ENCODE results near the gene CYTIP. TPM values are rescaled to one million over a fixed set of nuclear protein-coding genes. Genes with fewer than 3 reads are reported as not detected.

Gene CYTIP
- total and polyA plus RNA-seq, 12 donors: 0.73 to 13.7 (median 1.6) TPM

GRCh38 chr2:157395811-157396210, 48.1 kb downstream of the CYTIP start:
- no peaks in the 10 kb centered on the region for H3K27me3 ChIP-seq
- intact Hi-C loops (cut with DNase I): no loop called here
- no peaks in the 10 kb centered on the region for H3K36me3 ChIP-seq
- H3K9me3 ChIP-seq: peaks cover 0 to 12% (median 0%) of the 10 kb centered on the region in 11 donors
- no peak overlapping the region for H3K27ac ChIP-seq
- 70 to 73% methylated on average over 3 of the region's 3 CpGs for WGBS, 2 donors
- no peak for TF ChIP-seq CTCF (IDR thresholded peaks at IDR 0.05)
- ATAC-seq (no peak), DNase-seq (no peak)
- H3K4me1 ChIP-seq: no peaks in the 10 kb centered on the region
- no peak overlapping the region for H3K4me3 ChIP-seq

GRCh38 chr2:157394928-157395327, 49.0 kb downstream of the CYTIP start:
- no peak overlapping the region for H3K27ac ChIP-seq
- H3K9me3 ChIP-seq: peaks cover 0 to 12% (median 0%) of the 10 kb centered on the region in 11 donors
- 61 to 62% methylated on average over 1 of the region's 1 CpG for WGBS, 2 donors
- no peaks in the 10 kb centered on the region for H3K4me1 ChIP-seq
- ATAC-seq (peak in 1 of 8 donors; percentile 53), DNase-seq (no peak)
- no peak for TF ChIP-seq CTCF (IDR thresholded peaks at IDR 0.05)
- H3K36me3 ChIP-seq: no peaks in the 10 kb centered on the region
- intact Hi-C loops (cut with DNase I): no loop called here
- no peak overlapping the region for H3K4me3 ChIP-seq
- no peaks in the 10 kb centered on the region for H3K27me3 ChIP-seq

- Histone ChIP-seq H3K4me3 (no peak overlapping the region), H3K9me3 (peaks cover 0 to 16% (median 0%) of the 10 kb centered on the region in 11 donors), H3K27me3 (no peaks in the 10 kb centered on the region), H3K4me1 (no peaks in the 10 kb centered on the region), H3K27ac (no peak overlapping the region), H3K36me3 (no peaks in the 10 kb centered on the region)
- DNase-seq: no peak
- 71 to 76% methylated on average over 3 of the region's 3 CpGs for WGBS, 2 donors
- intact Hi-C loops (cut with DNase I): no loop called here
- ATAC-seq: no peak
- TF ChIP-seq CTCF (IDR thresholded peaks at IDR 0.05): no peak
These were observed 50.5 kb downstream of the CYTIP start for GRCh38 chr2:157393348-157393747.

- Histone ChIP-seq H3K4me1 (no peaks in the 10 kb centered on the region), H3K9me3 (peaks cover 0 to 12% (median 0%) of the 10 kb centered on the region in 11 donors), H3K27ac (no peak overlapping the region), H3K4me3 (no peak overlapping the region), H3K36me3 (no peaks in the 10 kb centered on the region), H3K27me3 (no peaks in the 10 kb centered on the region)
- WGBS, 2 donors: 82 to 87% methylated on average over 2 of the region's 2 CpGs
- ATAC-seq (no peak), DNase-seq (no peak)
- intact Hi-C loops (cut with DNase I): no loop called here
- TF ChIP-seq CTCF (IDR thresholded peaks at IDR 0.05): no peak
These were observed 55.1 kb downstream of the CYTIP start for GRCh38 chr2:157388827-157389226.

Measured in heart right ventricle (tissue), 16 donors.